ENCODE data around the gene ADRA2C. TPM values are rescaled to one million over a fixed set of nuclear protein-coding genes. Genes with fewer than 3 reads are reported as not detected.

The ADRA2C gene
- total RNA-seq, 1 donor from 2014 or later: 17.2 TPM

DNA sequence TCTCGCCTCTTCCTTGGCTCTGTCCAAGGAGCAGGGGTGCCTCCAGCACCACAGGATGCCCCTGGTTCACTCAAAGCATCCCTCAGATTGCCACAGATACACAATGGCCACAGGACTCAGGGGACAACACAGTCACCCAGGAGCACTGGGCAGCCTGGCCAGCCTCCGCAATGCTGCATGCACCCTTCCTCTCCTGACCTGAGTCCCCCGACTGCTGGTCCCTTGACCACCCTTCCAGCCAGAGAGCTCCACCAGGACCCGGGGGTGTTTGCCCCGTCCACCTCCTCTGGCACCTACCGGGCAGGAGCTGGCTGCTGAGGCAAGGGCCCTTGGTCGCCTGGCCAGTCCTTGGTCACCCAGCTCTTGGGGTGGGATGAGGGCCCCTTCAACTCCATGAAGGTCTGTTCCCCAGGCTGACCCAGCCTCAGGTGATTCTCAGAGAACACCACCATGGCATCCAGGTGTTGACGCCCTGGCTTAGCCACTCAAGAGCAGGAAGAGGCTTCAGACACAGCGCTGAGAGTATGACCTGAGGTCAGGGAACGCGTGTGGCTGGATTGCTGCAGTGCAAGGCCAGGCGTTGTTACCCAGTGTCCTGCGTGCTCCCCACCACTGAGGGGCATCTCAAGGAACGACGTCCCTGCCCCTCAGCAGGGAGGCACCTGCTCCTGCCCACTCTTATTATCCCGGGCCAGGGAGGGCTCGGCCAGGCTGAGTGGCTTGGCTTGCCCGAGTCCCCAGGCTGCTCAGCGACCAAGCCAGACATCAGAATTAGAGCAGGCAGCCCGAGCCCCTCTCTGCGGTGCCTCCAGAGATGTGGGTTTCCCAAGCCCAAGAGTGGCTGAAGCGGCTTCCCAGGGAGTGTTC lies 10.2 kb downstream of the ADRA2C start:
- Histone ChIP-seq H3K36me3 (no peaks in the 10 kb centered on the region), H3K4me1 (no peaks in the 10 kb centered on the region), H3K9me3 (no peaks in the 10 kb centered on the region), H3K4me3 (no peak overlapping the region), H3K27me3 (no peaks in the 10 kb centered on the region), H3K27ac (no peak overlapping the region)
- TF ChIP-seq POLR2AphosphoS5 (IDR thresholded peaks at IDR 0.05; ENCODE audit: insufficient read depth in 1 of 2, low read depth in 1 of 2): no peak
- TF ChIP-seq, protein P1, sequence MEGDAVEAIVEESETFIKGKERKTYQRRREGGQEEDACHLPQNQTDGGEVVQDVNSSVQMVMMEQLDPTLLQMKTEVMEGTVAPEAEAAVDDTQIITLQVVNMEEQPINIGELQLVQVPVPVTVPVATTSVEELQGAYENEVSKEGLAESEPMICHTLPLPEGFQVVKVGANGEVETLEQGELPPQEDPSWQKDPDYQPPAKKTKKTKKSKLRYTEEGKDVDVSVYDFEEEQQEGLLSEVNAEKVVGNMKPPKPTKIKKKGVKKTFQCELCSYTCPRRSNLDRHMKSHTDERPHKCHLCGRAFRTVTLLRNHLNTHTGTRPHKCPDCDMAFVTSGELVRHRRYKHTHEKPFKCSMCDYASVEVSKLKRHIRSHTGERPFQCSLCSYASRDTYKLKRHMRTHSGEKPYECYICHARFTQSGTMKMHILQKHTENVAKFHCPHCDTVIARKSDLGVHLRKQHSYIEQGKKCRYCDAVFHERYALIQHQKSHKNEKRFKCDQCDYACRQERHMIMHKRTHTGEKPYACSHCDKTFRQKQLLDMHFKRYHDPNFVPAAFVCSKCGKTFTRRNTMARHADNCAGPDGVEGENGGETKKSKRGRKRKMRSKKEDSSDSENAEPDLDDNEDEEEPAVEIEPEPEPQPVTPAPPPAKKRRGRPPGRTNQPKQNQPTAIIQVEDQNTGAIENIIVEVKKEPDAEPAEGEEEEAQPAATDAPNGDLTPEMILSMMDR (IDR thresholded peaks at IDR 0.05): no peak
- TF ChIP-seq POLR2A (IDR thresholded peaks at IDR 0.05): no peak
- DNase-seq (ENCODE audit: extremely low spot score in 2 of 2): no peak
- intact Hi-C loops (cut with DNase I): loop anchor here (10.0 kb wide), 1 partner anchor 168 kb away; no protein-coding TSS in a partner anchor

DNA sequence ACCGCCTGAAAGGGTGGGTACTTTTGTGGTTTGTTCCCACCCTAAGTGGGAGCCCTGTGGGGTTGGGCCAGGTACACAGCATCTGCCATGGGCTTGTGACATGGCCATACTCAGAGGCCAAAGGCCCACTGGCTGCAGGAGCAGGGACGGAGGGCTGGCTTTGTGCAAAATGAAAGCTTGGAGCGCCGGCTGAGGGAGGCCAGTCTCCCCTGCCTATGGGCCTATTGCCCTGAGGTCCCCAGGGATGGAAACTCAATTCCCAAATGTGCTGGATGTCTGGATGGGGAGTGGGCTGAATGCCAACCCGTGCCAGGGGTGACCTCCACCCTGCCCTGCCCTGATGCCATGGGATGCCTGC lies 10.8 kb downstream of the ADRA2C start:
- TF ChIP-seq POLR2AphosphoS5 (IDR thresholded peaks at IDR 0.05; ENCODE audit: insufficient read depth in 1 of 2, low read depth in 1 of 2): no peak
- TF ChIP-seq POLR2A (IDR thresholded peaks at IDR 0.05): no peak
- TF ChIP-seq, protein P1 (IDR thresholded peaks at IDR 0.05): no peak
- H3K4me3 ChIP-seq: no peak overlapping the region
- DNase-seq (ENCODE audit: extremely low spot score in 2 of 2): no peak
- H3K36me3 ChIP-seq: no peaks in the 10 kb centered on the region
- H3K27me3 ChIP-seq: no peaks in the 10 kb centered on the region
- no peaks in the 10 kb centered on the region for H3K9me3 ChIP-seq
- H3K4me1 ChIP-seq: no peaks in the 10 kb centered on the region
- H3K27ac ChIP-seq: no peak overlapping the region
- intact Hi-C loops (cut with DNase I): loop anchor here (10.0 kb wide), 1 partner anchor 168 kb away; no protein-coding TSS in a partner anchor

DNA sequence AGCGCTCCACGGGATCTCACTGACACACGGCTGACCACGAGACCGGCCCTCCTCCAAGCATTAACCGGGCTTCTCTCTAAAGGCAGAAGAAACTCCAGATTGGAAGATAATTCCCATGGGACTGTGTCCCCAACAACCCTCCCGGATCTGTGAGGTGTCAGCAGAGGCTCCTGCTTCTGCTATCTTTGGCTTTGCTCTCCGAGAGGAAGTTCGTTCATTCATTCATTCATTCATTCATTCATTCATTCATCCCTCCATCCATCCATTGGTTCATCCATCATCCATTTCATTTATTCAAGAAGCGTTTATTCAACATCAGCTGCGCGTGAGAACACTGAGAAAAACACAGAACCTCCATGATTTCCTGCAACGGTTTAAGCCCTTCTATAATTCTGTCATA lies 11.5 kb downstream of the ADRA2C start:
- TF ChIP-seq POLR2AphosphoS5 (IDR thresholded peaks at IDR 0.05; ENCODE audit: insufficient read depth in 1 of 2, low read depth in 1 of 2) (no peak), POLR2A (IDR thresholded peaks at IDR 0.05) (no peak)
- TF ChIP-seq, protein P1 (IDR thresholded peaks at IDR 0.05): no peak
- H3K4me3 ChIP-seq: no peak overlapping the region
- H3K36me3 ChIP-seq: no peaks in the 10 kb centered on the region
- intact Hi-C loops (cut with DNase I): loop anchor here (10.0 kb wide), 1 partner anchor 167 kb away; no protein-coding TSS in a partner anchor
- H3K27ac ChIP-seq: no peak overlapping the region
- H3K9me3 ChIP-seq: no peaks in the 10 kb centered on the region
- no peaks in the 10 kb centered on the region for H3K27me3 ChIP-seq
- H3K4me1 ChIP-seq: no peaks in the 10 kb centered on the region
- DNase-seq (ENCODE audit: extremely low spot score in 2 of 2): no peak

DNA sequence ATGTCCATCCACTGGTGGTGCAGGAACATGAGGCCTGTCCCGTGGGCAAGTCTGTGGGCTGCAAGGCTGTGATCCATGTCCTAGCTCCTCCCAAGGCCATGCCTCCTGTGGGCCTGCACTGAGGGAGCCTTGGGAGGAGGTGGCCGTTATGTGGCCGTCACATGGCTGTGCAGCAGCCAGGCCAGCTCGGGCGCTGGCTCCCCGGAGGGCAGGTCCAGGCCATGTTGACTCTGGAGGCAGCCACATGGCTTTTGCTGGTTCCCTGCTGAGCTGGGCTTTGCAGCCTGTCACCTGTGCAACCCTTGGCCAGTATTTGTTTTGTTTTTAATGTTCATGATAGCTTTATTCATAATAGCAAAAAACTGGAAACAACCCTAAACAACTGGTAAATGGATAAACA lies 13.3 kb downstream of the ADRA2C start:
- Histone ChIP-seq H3K36me3 (no peaks in the 10 kb centered on the region), H3K27me3 (no peaks in the 10 kb centered on the region), H3K27ac (no peak overlapping the region), H3K9me3 (no peaks in the 10 kb centered on the region), H3K4me1 (peaks cover 10% of the 10 kb centered on the region), H3K4me3 (no peak overlapping the region)
- no peak for DNase-seq (ENCODE audit: extremely low spot score in 2 of 2)
- TF ChIP-seq POLR2A (IDR thresholded peaks at IDR 0.05) (no peak), POLR2AphosphoS5 (IDR thresholded peaks at IDR 0.05; ENCODE audit: insufficient read depth in 1 of 2, low read depth in 1 of 2) (no peak)
- TF ChIP-seq, protein P1 (IDR thresholded peaks at IDR 0.05): no peak
- intact Hi-C loops (cut with DNase I): loop anchor here (10.0 kb wide), 1 partner anchor 165 kb away; no protein-coding TSS in a partner anchor
